ENCODE results near the gene CSTF1.

The CSTF1 gene

GRCh38 chr20:56392132-56392880 lies at the start of gene CSTF1, which contains the start of gene AURKA:
TSS of gene CSTF1 (plus strand) at chr20:56392645. CDS start at chr20:56395553, 2,908 bp downstream.
TSS of gene AURKA (minus strand) at chr20:56392215. CDS start at chr20:56388197, 4,018 bp downstream.
- peak; percentile 98 to 99 (median 98) for DNase-seq

DNA sequence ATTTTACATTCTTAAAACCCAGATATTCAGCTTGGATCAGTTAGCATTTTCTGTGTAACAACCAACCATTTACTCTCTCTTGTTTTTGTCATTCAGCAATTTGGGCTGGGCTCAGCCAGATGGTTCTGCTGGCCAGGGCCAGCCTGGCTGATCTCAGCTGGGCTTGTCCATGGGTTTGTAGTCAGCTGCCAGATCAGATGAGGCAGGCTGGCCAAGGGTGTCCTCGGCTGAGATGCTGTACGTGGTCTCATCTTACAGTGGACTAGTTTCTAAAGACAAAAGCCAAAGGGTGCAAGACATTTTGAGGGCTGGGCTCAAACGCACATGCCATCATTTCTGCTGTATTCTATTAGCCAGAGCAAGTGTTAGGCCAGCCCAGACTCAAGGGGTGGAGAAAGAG lies 49.7 kb upstream of the CSTF1 start:
- no peak for DNase-seq

DNA sequence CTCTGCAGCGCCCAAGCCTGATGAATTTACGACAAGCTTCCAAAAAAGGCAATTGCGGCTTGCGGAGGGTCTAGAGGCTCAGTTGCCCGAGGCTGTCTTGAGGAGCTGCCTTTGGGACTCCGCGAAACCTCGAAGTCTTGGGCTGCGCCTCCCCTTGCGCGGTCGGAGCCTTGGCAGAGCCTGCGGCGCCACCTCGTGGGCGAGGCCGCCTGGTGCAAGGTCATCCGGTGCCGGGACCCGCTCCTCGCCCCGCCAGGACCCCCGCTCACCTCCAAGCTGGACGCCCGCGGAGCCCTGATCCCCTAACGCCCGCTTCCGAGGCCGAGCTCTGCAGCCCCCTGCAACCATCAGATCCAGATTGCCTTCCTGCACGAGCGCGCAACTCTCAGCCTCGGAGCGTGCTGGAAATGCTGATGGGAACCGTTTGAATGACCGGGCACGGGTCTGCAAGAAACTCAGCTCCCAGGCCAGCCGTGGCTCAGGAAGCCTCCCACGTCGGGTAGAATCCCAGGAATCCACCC lies 48.5 kb upstream of the CSTF1 start:
- DNase-seq, result no peak

DNA sequence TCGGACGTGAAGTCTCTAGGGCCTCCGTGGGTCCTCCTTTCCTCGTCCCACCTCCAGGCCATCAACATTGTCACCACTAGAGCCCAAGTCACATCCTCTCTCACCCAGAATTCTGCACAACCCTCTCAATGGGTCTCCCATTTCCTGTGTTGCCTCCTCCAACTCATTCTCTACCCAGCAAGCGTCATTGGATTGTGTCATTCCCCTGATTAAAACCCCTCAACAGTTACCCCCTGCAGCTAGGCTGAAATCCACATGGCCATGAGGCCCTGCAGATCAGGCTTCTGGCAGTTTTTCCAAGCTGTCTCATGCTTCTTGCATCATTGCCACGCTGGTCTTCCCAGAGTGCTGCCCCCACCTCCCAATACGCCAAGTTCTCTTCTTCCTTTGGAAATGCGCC lies 46.5 kb upstream of the CSTF1 start:
- no peak for DNase-seq

DNA sequence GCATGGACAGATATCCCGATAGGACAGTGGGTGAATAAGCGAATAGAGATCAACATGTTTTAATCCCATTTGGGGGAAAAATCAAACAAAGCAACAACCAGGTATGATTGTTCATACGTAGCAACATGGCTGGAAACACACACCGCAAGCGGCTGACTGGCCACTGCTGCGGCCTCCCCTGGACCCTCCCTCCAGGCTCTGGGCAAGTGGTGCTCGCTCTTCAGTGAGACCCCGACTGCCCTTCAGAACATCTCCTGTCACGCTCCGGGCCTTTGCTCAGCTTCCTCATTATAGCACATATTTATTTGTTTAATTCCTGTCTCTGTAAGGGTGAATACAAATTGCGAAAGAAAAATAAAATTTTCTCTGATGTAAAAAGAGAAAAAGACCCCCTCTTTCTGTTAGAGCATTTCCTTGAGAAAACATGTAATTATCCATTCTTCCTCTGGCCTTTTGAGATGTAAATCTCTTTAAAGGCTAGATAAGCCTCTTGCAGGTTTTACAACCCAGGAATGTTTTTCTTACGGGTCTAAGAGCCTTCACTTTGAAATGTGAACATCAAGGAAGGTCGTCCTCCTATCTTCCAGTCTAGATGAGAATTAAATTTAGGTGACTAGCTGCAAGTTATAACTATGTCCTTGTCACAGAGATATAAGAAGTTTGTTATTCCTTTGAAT lies 44.7 kb upstream of the CSTF1 start:
- DNase-seq, result no peak

DNA sequence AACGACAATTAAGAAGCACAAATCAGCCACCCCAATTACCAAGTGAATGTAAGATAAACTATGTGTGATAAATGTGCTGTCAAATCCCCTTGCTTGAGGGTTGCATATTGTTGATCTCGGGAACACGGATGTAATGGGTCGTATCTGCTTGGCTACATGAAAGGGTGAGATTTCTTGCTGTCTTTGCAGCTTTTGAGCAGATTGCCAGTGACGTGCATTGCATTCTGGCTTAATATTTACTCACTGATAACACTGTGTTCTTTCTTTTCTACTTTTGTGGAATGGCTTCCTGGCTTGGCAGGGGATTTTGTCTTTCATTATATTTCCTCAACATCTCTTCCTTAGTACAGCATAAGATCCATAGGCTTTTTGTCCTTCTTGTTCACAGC lies 44.1 kb upstream of the CSTF1 start:
- no peak for DNase-seq

- DNase-seq, result no peak
These were observed 43.7 kb upstream of the CSTF1 start for GRCh38 chr20:56348746-56349145.

DNA sequence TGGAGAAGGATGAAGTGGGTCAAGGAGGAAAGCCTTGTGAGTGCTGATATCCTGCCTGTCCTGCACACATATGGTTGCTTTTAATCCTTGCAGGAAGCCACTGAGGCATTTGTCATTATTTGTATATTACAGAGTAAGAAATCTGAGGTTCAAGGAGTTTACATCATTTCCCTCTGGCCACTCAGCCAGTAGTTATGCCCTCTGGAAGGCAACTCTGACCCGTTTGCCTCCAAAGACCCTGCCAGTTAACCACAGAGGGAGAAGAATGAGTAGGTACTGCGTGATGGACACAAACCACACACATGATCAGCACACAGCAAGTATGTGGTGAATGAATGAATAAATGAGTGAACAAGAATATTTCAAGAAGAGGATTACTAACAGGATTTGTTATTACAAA lies 41.6 kb upstream of the CSTF1 start:
- DNase-seq, result no peak

DNA sequence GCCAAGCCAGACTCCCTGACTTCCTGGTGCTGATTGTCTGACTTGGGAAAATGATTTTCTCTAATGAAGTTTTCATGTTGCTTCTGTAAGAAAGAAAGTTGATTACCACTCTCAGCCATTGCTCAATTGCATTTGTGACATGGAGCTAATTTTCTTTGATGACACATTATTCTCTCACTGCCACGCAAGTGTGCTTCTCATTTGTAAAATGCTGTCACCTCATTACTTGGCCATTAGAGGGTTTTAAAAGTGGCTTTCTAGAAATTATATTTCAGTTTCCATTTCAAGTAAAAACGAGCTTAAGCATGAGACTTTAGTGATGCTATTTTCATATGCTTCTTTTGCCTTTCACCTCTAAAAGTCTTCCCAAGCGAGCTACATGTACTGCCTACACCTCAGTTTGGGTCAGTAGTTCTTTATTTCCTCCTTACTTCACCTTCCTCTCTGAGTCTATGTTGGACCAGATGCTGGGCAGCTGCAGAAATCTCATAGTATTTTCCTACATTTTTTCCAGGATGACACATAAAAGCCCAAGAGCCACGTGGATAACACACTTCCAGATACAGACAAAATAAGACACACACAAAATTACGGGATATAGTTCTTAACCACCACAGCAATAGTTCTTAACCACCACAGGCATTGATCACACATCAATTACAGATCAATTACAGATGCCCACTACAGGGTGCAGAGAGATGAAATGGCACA lies 39.9 kb upstream of the CSTF1 start:
- no peak for DNase-seq

DNA sequence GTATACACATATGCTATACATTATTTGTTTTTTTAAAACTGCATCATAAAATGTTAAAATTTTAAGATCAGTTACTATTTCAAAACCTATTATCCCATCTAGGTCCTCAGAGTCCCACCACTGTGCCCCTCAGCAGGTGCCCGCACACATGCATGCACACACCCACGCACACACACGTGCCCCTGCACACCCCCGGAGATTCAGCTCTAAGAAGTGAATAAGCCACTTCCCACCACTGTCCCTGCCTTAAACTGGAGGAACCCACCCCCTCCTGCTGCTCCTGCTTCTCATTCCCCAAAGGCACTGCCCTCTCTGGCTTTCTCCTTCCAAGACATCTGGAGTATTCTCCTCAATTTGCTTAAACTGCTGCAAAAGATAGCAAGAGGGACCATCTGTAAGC lies 39.1 kb upstream of the CSTF1 start:
- no peak for DNase-seq

- no peak for DNase-seq
These were observed 34.4 kb upstream of the CSTF1 start for GRCh38 chr20:56358070-56358469.

GRCh38 chr20:56358600-56359211 lies 33.7 kb upstream of the CSTF1 start, which contains the start of gene FAM210B:
TSS of gene FAM210B (plus strand) at chr20:56358974. CDS start at chr20:56359006, 32 bp downstream.
- DNase-seq, result peak; percentile 56 to 72 (median 62)

DNA sequence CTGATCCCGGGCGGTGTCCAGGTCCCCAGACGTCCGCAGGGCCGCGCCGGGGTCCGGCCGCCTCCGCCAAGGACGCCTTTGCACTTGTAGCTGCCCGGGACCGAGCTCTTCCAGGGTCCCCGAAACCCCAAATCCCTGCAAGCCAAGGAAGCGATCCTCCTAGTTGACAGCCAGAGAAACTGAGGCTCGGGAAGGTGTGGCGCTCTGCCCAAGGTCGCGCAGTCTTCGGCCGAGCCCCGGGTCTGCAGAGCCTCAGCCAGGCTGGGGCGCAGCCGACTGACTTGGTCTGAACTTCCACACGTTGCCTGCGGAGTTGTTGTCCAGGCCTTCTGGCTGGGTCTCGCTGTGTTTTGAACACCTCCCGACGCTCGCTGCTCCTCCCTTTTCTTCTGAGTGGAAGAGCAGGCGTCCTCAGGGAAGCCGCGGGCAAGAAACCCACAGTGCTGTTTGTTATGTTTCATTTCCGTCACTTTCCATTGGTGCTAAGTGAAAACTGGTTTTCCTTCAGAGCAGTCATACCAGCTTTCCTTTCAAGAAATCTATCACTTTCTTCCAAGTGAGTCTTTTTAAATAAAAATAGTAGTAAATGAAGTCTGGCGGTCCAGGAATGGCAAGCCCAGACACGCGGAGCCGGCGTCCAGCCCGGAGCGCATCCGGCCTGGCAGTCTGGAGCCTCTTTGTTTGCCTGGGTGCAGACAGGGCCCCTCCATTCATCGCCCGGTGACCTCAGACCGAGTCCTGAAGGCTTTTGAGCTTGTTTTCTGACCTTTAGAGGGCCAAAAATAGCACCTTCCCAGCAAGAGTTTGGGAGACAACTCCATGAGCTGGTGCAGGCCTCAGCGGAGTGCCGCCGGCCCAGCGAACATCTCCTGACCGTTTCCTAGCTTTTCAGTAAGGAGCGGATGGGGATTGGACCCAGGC lies 33.0 kb upstream of the CSTF1 start:
- no peak for DNase-seq

DNA sequence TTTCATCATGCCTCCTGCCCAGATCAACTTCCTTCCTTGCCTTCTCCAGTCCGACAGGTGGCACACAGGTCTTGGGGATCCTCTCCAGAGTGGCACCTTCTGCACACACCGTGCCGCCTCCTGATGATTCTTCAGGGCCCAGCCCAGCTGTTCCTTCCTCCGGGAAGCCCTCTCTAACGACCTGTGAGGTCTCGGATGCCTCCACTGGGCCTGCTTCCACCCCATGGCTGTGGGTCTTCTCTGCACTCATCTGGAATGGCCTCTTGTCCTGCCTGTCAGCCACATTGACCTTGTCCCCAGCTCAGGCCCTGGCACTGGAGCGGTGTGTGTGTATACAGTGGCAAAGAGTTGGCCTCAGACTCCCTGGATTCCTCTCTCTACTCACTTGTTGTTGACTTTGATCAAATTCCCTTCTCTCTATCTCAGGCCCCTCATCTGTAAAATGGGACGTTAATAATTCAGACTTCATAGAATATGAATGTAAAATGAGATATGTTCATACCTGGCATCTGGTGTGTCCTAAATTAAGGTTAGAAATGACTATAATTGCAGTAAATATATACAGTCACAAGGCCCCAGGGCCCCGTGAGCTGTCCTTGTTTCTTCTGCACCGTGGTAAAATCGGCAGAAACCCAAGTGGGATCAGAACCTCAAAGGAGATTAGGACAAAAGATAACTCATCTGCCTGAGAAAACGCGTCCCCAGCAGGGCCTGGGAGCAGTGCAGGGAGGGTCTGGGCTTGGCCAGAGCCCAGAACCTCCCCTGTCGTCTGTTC lies 32.1 kb upstream of the CSTF1 start:
- DNase-seq, result no peak

- no peak for DNase-seq
These were observed 31.6 kb upstream of the CSTF1 start for GRCh38 chr20:56360908-56361205.

DNA sequence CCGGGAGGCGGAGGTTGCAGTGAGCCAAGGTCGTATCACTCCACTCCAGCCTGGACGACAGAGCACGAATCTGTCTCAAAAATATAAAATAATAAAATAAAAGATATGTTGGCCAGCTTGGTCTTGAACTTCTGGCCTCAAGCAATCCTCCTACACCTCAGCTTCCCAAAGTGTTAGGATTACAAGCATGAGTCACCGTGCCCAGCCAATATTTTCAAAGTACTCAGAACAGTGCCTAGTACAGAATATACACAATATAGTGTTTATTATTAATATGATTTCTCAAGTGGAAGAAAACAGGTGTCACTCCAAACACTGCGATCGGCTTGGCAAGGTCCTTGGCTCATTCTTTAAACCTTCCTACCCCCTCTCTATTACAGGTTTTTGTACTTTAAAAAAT lies 30.5 kb upstream of the CSTF1 start:
- no peak for DNase-seq

- DNase-seq, result no peak
These were observed 29.5 kb upstream of the CSTF1 start for GRCh38 chr20:56362833-56363413.

- no peak for DNase-seq
These were observed 29.0 kb upstream of the CSTF1 start for GRCh38 chr20:56363491-56363890.

GRCh38 chr20:56368351-56369134 lies 23.9 kb upstream of the CSTF1 start:
- DNase-seq, result no peak

GRCh38 chr20:56369179-56369578 lies 23.3 kb upstream of the CSTF1 start:
- no peak for DNase-seq

Data from activated CD4-positive, CD25-positive, alpha-beta regulatory T cell (primary cell).